ENCODE results near the gene PRIMA1. TPM values are rescaled to one million over a fixed set of nuclear protein-coding genes. Genes with fewer than 3 reads are reported as not detected.

The PRIMA1 gene
- total RNA-seq, 1 experiment from 2014 or later: 2.3 TPM

DNA sequence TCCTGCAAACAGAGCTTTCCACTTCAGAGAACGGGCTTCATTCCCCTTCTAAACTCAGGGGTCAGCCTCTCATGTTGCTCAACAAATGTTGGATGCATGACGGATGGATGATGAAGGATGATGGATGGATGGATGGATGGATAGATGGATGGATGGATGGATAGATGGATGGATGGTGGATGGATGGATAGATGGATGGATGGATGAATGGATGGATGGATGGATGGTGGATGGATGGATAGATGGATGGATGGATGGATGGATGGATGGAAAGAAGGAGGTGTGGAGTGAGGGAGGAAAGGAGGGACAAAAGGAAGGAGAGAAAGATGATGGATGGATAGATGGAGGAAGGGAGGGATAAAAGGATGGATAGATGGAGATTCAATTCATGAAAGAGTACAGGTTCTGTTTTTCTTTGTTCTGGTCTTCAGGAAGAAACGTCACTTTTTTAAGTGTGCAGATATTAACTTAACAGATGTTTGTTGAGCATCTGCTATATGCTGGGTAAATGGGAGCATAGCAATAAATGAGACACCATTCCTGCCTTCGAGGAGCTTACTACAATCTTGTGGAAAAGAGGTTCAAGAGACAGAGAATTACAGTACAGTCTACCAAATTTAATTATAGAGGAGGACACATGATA lies 41.7 kb upstream of the PRIMA1 start:
- H2BK20ac ChIP-seq (ENCODE audit: low read depth, low read length, poor library complexity, severe bottlenecking): no peak overlapping the region
- H3K4ac ChIP-seq (ENCODE audit: low read depth, low read length): no peak overlapping the region
- H3K4me1 ChIP-seq (ENCODE audit: insufficient read depth, low read length): no peaks in the 10 kb centered on the region
- no peak overlapping the region for H3K4me3 Mint-ChIP-seq
- no peaks in the 10 kb centered on the region for H3K23me2 ChIP-seq (ENCODE audit: insufficient read length, low read depth, low read length, poor library complexity, severe bottlenecking)
- H3K9me3 ChIP-seq (ENCODE audit: control insufficient read depth, low read depth, low read length): no peaks in the 10 kb centered on the region
- no peak overlapping the region for H2BK5ac ChIP-seq (ENCODE audit: insufficient read length, low read length)
- H3K9me3 Mint-ChIP-seq: no peaks in the 10 kb centered on the region
- 100% methylated on average over 1 of the region's 4 CpGs for WGBS (ENCODE audit: extremely low coverage, insufficient read length, low lambda C conversion rate)
- H2BK120ac ChIP-seq (ENCODE audit: low read depth, low read length, poor library complexity, severe bottlenecking): no peak overlapping the region
- no peak overlapping the region for H3K9ac ChIP-seq (ENCODE audit: extremely low read depth, insufficient read length, low read length)
- H3K27ac Mint-ChIP-seq: no peak overlapping the region
- H2BK15ac ChIP-seq (ENCODE audit: low read depth, low read length): no peak overlapping the region
- H3K27me3 Mint-ChIP-seq (ENCODE audit: low read depth): peaks cover 16% of the 10 kb centered on the region
- TF ChIP-seq, protein P1, sequence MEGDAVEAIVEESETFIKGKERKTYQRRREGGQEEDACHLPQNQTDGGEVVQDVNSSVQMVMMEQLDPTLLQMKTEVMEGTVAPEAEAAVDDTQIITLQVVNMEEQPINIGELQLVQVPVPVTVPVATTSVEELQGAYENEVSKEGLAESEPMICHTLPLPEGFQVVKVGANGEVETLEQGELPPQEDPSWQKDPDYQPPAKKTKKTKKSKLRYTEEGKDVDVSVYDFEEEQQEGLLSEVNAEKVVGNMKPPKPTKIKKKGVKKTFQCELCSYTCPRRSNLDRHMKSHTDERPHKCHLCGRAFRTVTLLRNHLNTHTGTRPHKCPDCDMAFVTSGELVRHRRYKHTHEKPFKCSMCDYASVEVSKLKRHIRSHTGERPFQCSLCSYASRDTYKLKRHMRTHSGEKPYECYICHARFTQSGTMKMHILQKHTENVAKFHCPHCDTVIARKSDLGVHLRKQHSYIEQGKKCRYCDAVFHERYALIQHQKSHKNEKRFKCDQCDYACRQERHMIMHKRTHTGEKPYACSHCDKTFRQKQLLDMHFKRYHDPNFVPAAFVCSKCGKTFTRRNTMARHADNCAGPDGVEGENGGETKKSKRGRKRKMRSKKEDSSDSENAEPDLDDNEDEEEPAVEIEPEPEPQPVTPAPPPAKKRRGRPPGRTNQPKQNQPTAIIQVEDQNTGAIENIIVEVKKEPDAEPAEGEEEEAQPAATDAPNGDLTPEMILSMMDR (conservative IDR thresholded peaks at IDR 0.05): no peak
- no peak overlapping the region for H2BK12ac ChIP-seq (ENCODE audit: insufficient read length, low read depth, low read length)
- H3K56ac ChIP-seq (ENCODE audit: insufficient read length, low read depth, low read length): no peak overlapping the region
- H3K4me2 ChIP-seq (ENCODE audit: insufficient read depth, insufficient read length, low read length): no peak overlapping the region
- H3K27ac ChIP-seq (ENCODE audit: insufficient read length, low read depth, low read length): no peak overlapping the region
- no peaks in the 10 kb centered on the region for H4K20me1 ChIP-seq (ENCODE audit: control insufficient read depth, insufficient read depth, insufficient read length)
- H2AFZ ChIP-seq (ENCODE audit: low read length): no peak overlapping the region
- no peak overlapping the region for H2AK5ac ChIP-seq (ENCODE audit: insufficient read length, low read length)
- no peak for DNase-seq
- no peaks in the 10 kb centered on the region for H3K27me3 ChIP-seq (ENCODE audit: insufficient read depth, low read length)
- H3K36me3 Mint-ChIP-seq (ENCODE audit: insufficient read depth in 1 of 3, low read depth in 3 of 3): no peaks in the 10 kb centered on the region
- H3K18ac ChIP-seq (ENCODE audit: insufficient read length, low read depth, low read length): no peak overlapping the region
- no peak overlapping the region for H4K5ac ChIP-seq (ENCODE audit: insufficient read length, low read depth, low read length)
- H3T11ph ChIP-seq (ENCODE audit: low read length): no peak overlapping the region
- peaks cover 0 to 12% of the 10 kb centered on the region in 2 experiments; a peak in 2 of 4 replicates for H3K4me1 Mint-ChIP-seq
- H4K8ac ChIP-seq (replicated peaks; ENCODE audit: insufficient read length, low read depth, low read length): no peak overlapping the region
- H3K79me1 ChIP-seq (ENCODE audit: insufficient read depth, low read depth, low read length, poor library complexity, severe bottlenecking): no peaks in the 10 kb centered on the region
- H3K14ac ChIP-seq (ENCODE audit: insufficient read depth, low read length): no peak overlapping the region
- H3K79me2 ChIP-seq (ENCODE audit: insufficient read depth, low read length): no peaks in the 10 kb centered on the region
- no peak overlapping the region for H4K91ac ChIP-seq (ENCODE audit: insufficient read length, low read depth, low read length)
- H3K23ac ChIP-seq (ENCODE audit: insufficient read length, low read depth, low read length): no peak overlapping the region

Measured in H9 (cell line).